GM19372 (cell line): Measurements from ENCODE around the gene ETV4.

Source experiments
- ATAC-seq: cut with Tn5 transposase; IDR thresholded peaks from one replicate; pipeline ENCODE4 v1.9.1; 2021; ENCODE audit warnings: mild to moderate bottlenecking, low read depth, moderate library complexity; ENCODE audit not compliant: unreplicated experiment

ETV4 gene

GRCh38 chr17:43546319-43547188, at the start of gene ETV4:
Gene ETV4 (minus strand): TSS chr17:43546340. CDS start chr17:43545617, 723 bp downstream.
- ATAC-seq: peak; percentile 76

GRCh38 chr17:43595466-43595865, 49.3 kb upstream of the ETV4 start:
- ATAC-seq: no peak

- no peak for ATAC-seq
Observed at GRCh38 chr17:43591779-43592562, 45.8 kb upstream of the ETV4 start.

- no peak for ATAC-seq
Observed at GRCh38 chr17:43591001-43591400, 44.9 kb upstream of the ETV4 start.

GRCh38 chr17:43588664-43589435, 42.7 kb upstream of the ETV4 start:
- ATAC-seq: no peak

GRCh38 chr17:43588121-43588520, 42.0 kb upstream of the ETV4 start:
- no peak for ATAC-seq

GRCh38 chr17:43587647-43588046, 41.5 kb upstream of the ETV4 start:
- ATAC-seq: no peak

GRCh38 chr17:43584666-43585102, 38.5 kb upstream of the ETV4 start:
- no peak for ATAC-seq

- no peak for ATAC-seq
Observed at GRCh38 chr17:43583332-43583731, 37.2 kb upstream of the ETV4 start.

- ATAC-seq: no peak
Observed at GRCh38 chr17:43581613-43582012, 35.5 kb upstream of the ETV4 start.

- ATAC-seq: no peak
Observed at GRCh38 chr17:43581130-43581529, 35.0 kb upstream of the ETV4 start.

GRCh38 chr17:43579566-43580140, 33.5 kb upstream of the ETV4 start:
- ATAC-seq: no peak

GRCh38 chr17:43578699-43579565, 32.8 kb upstream of the ETV4 start:
- no peak for ATAC-seq

GRCh38 chr17:43578404-43578698, 32.2 kb upstream of the ETV4 start:
- no peak for ATAC-seq

- ATAC-seq: no peak
Observed at GRCh38 chr17:43577664-43578403, 31.7 kb upstream of the ETV4 start.

- no peak for ATAC-seq
Observed at GRCh38 chr17:43576563-43577229, 30.6 kb upstream of the ETV4 start.

GRCh38 chr17:43574896-43575525, 28.9 kb upstream of the ETV4 start:
- no peak for ATAC-seq

GRCh38 chr17:43574348-43574747, 28.2 kb upstream of the ETV4 start:
- ATAC-seq: no peak
